Activated CD8-positive, alpha-beta T cell treated with anti-CD3 and anti-CD28 coated beads for 36 hours (primary cell): Measurements from ENCODE around the gene SACM1L. TPM values are rescaled to one million over a fixed set of nuclear protein-coding genes. Genes with fewer than 3 reads are reported as not detected.
"Not testable (repeated sequence)": the region's sequence is repeated elsewhere in the genome, so short reads cannot be mapped to it uniquely, and the experiment has no call there.

Source experiments
- ATAC-seq: fragments of 200-7000 bp; cut with Tn5 transposase; one replicate; pipeline ENCODE4 v1.10.0; 2021; ENCODE audit warnings: mild to moderate bottlenecking, moderate library complexity
- CTCF ChIA-PET: fragments of 350-600 bp; sonication (Branson Sonifier 250); formaldehyde crosslinking; loops from one replicate; lab custom pipeline; 2021; ENCODE audit warnings: antibody characterized with exemption; lab: Charles Lee
- POLR2A ChIA-PET: fragments of 350-600 bp; sonication (Branson Sonifier 250); formaldehyde crosslinking; loops from one replicate; lab custom pipeline; 2021; ENCODE audit warnings: antibody characterized with exemption; lab: Charles Lee
- DNase-seq: peaks from one replicate; pipeline ENCODE4 v3.0.0-alpha.2; 2020
- H3K27ac Mint-ChIP-seq: one replicate; pipeline ENCODE4 v1.8.0; 2021; ENCODE audit warnings: mild to moderate bottlenecking, mixed read lengths
- H3K27me3 Mint-ChIP-seq: one replicate; pipeline ENCODE4 v1.8.0; 2021; ENCODE audit warnings: mixed read lengths
- H3K36me3 Mint-ChIP-seq: one replicate; pipeline ENCODE4 v1.8.0; 2021; ENCODE audit warnings: low read depth, mixed read lengths
- H3K4me1 Mint-ChIP-seq: one replicate; pipeline ENCODE4 v1.8.0; 2021; ENCODE audit warnings: low read depth, mixed read lengths
- H3K4me3 Mint-ChIP-seq: one replicate; pipeline ENCODE4 v1.8.0; 2021; ENCODE audit warnings: mild to moderate bottlenecking, moderate library complexity, mixed read lengths
- H3K9me3 Mint-ChIP-seq: one replicate; pipeline ENCODE4 v1.8.0; 2021; ENCODE audit warnings: mixed read lengths
- intact Hi-C: fragments of 100-400 bp; cut with micrococcal nuclease; formaldehyde crosslinking; loops from one replicate; pipeline ENCODE4 v1.10.0; 2022
- total RNA-seq, 2 experiments: library from RNA; stranded (reverse); gene quantifications; one replicate each; pipeline ENCODE4 v1.2.3, GENCODE V29; 2021
- TF ChIP-seq, protein P1 (sequence below): fragments of 200-600 bp; IDR thresholded peaks from one replicate; pipeline ENCODE4 v1.8.0; 2022; ENCODE audit warnings: antibody characterized with exemption, mild to moderate bottlenecking

The SACM1L gene
- total RNA-seq, 2 experiments from 2014 or later = 52.6 to 56.0 TPM

DNA sequence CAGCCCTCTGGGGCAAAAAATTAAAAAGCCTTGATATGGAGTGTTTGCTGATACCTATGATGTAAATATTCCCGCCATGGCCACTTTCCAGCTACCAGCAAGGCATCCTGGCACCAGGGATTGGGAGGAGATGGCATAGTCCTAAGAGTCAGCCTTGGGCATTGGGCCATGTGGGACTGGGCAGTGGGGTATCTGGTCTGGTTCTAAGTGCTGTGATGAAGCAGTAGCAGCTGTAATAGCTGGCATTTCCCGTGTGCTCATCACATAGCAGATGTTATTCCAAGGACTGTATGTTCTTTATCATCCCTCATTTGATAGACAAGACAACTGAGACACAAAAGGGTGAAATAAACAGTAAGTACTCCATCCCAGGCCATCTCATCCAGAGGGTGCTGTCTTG, 6.9 kb upstream of the SACM1L start:
- H3K36me3 Mint-ChIP-seq = peaks cover 14% of the 10 kb centered on the region
- H3K4me1 Mint-ChIP-seq = peaks cover 14% of the 10 kb centered on the region
- H3K9me3 Mint-ChIP-seq = no peaks in the 10 kb centered on the region
- no peak overlapping the region for H3K4me3 Mint-ChIP-seq
- no peak for ATAC-seq
- no peaks in the 10 kb centered on the region for H3K27me3 Mint-ChIP-seq
- no peak for DNase-seq
- intact Hi-C loops = no loop called here
- POLR2A ChIA-PET = interaction anchor here (0.7 to 0.8 kb wide), 2 partner anchors 14 to 86 kb away, joined by 3 to 4 read pairs; no protein-coding TSS in a partner anchor
- H3K27ac Mint-ChIP-seq = no peak overlapping the region
- TF ChIP-seq, protein P1, sequence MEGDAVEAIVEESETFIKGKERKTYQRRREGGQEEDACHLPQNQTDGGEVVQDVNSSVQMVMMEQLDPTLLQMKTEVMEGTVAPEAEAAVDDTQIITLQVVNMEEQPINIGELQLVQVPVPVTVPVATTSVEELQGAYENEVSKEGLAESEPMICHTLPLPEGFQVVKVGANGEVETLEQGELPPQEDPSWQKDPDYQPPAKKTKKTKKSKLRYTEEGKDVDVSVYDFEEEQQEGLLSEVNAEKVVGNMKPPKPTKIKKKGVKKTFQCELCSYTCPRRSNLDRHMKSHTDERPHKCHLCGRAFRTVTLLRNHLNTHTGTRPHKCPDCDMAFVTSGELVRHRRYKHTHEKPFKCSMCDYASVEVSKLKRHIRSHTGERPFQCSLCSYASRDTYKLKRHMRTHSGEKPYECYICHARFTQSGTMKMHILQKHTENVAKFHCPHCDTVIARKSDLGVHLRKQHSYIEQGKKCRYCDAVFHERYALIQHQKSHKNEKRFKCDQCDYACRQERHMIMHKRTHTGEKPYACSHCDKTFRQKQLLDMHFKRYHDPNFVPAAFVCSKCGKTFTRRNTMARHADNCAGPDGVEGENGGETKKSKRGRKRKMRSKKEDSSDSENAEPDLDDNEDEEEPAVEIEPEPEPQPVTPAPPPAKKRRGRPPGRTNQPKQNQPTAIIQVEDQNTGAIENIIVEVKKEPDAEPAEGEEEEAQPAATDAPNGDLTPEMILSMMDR = no peak
- CTCF ChIA-PET = no interaction called here

GRCh38 chr3:45682786-45683185, 6.4 kb upstream of the SACM1L start:
- POLR2A ChIA-PET = interaction anchor here (0.8 kb wide), 1 partner anchor 87 kb away, joined by 3 read pairs; no protein-coding TSS in a partner anchor
- Mint-ChIP-seq H3K4me1 (peaks cover 10% of the 10 kb centered on the region), H3K27ac (no peak overlapping the region), H3K36me3 (peaks cover 9% of the 10 kb centered on the region), H3K4me3 (no peak overlapping the region), H3K27me3 (no peaks in the 10 kb centered on the region), H3K9me3 (no peaks in the 10 kb centered on the region)
- CTCF ChIA-PET = no interaction called here
- no peak for DNase-seq
- intact Hi-C loops = no loop called here
- no peak for ATAC-seq
- TF ChIP-seq, protein P1 = no peak

GRCh38 chr3:45683417-45684326, 5.5 kb upstream of the SACM1L start:
- TF ChIP-seq, protein P1 = no peak
- intact Hi-C loops = no loop called here
- DNase-seq = no peak
- Mint-ChIP-seq H3K27me3 (no peaks in the 10 kb centered on the region), H3K36me3 (peaks cover 3% of the 10 kb centered on the region), H3K9me3 (no peaks in the 10 kb centered on the region), H3K27ac (no peak overlapping the region), H3K4me1 (peaks cover 10% of the 10 kb centered on the region), H3K4me3 (no peak overlapping the region)
- POLR2A ChIA-PET = no interaction called here
- ATAC-seq = no peak
- CTCF ChIA-PET = no interaction called here

DNA sequence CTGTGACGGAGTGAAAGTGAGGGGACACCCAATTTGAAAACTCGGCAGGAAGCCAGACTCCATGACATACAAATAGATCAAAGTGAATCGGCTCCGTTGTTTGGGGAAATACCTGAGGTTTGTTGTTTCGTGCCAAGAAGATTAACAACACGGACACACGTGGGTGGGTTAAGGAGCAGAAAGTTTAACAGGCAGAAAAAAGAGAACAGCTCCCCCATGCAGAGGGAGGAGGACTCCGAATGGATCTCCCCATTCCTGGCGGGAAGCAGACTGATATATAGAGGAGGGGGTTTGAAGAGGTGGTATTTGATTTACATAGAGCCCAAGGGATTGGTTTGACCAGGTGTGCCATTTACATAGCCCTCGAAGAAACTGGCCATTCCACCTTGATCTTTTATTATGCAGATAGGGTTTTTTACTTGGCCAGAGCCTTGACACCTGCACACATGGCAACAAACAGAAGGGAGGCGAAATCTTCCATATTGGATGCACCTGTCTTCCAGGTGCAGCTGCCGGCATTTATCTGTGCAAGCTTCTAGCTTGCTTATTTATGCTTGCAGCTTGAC, 4.8 kb upstream of the SACM1L start:
- intact Hi-C loops = no loop called here
- DNase-seq = no peak
- Mint-ChIP-seq H3K4me3 (no peak overlapping the region), H3K4me1 (peaks cover 12% of the 10 kb centered on the region), H3K27ac (no peak overlapping the region), H3K36me3 (peaks cover 3% of the 10 kb centered on the region), H3K9me3 (no peaks in the 10 kb centered on the region), H3K27me3 (peaks cover 3% of the 10 kb centered on the region)
- TF ChIP-seq, protein P1 = no peak
- ChIA-PET CTCF (interaction anchor here (0.8 kb wide), 1 partner anchor 25 kb away, joined by 4 read pairs; no protein-coding TSS in a partner anchor), POLR2A (interaction anchor here (1.1 kb wide), 1 partner anchor 16 kb away, joined by 3 read pairs; no protein-coding TSS in a partner anchor)
- ATAC-seq = no peak

DNA sequence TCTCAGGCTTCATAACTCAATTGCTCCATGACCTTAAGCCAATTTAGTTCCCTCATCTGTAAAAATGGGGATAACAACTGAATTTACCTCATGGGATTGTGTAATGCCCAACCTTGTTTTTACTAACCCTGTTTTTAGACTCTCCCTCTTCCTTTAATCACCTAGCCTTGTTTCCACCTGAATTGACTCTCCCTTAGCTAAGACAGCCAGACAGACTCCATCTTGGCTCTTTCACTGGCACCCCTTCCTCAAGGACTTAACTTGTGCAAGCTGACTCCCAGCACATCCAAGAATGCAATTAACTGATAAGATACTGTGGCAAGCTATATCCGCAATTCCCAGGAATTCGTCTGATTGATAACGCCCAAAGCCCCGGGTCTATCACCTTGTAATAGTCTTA, 3.5 kb upstream of the SACM1L start:
- H3K27ac Mint-ChIP-seq, H3K9me3 Mint-ChIP-seq, H3K36me3 Mint-ChIP-seq, CTCF ChIA-PET, POLR2A ChIA-PET, H3K4me3 Mint-ChIP-seq, intact Hi-C loops, DNase-seq, ATAC-seq, H3K27me3 Mint-ChIP-seq: not testable (repeated sequence)
- H3K4me1 Mint-ChIP-seq = peaks cover 14% of the 10 kb centered on the region
